NCI-H1694 (cell line): ENCODE results near the gene TRMU.
"Not testable (repeated sequence)": the region's sequence is repeated elsewhere in the genome, so short reads cannot be mapped to it uniquely, and the experiment has no call there.

ENCODE experiments used
- DNase-seq: peaks from one replicate; lab custom pipeline; 2025; lab: John Stamatoyannopoulos, UW

Gene TRMU

DNA sequence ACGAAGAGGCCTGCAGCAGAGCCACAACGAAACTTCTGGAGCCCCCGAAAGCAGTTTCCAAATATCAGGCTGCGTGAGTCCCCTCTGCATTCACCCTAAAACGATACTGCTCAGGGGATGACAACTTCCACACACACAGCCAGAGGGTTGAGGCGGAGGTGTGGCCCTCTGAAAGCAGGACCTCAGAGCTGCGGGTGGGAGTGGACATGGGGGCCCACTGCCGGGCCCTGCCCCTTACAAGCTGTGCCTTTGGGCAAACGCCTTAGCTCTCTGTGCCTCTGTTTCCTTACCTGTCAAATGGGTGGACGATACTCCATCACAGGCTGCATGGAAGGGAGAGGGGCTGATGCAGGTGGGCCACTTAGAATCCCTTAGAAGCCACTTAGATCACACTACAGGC lies 53.1 kb downstream of the TRMU start:
- no peak for DNase-seq

- no peak for DNase-seq
Measured at GRCh38 chr22:46389081-46389480, 53.6 kb downstream of the TRMU start.

GRCh38 chr22:46390105-46390651 lies 54.7 kb downstream of the TRMU start:
- no peak for DNase-seq

DNA sequence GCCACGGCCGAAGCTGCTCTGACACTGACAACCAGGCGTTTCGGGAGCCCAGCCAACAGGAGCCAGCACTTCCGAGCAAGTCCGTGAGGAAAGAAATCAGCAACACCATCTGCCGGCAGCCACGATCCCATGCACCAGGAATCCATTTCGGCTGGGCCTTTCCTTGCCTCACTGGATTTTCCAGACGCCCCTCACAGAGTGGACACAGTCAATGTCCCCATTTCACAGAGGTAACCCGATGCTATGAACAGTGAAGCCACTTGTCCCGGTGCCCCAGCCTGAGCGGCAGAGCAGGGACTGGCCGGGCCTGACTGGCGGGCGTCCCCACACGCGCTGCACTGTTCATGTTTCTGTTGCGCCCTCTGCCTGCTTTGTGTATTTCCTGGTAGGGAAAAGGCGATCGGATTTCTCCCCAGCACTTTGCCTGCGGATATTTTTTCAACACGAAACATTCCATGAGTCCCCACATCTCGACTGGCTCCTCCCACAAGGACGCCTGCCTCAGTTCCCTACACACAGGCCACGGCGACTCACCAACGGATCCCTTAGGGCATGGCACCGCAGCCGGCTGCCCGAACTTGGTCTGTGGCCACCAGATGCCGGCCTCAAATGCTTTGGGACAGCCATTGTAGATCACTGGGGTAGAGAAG lies 55.3 kb downstream of the TRMU start:
- DNase-seq = peak; percentile 72

DNA sequence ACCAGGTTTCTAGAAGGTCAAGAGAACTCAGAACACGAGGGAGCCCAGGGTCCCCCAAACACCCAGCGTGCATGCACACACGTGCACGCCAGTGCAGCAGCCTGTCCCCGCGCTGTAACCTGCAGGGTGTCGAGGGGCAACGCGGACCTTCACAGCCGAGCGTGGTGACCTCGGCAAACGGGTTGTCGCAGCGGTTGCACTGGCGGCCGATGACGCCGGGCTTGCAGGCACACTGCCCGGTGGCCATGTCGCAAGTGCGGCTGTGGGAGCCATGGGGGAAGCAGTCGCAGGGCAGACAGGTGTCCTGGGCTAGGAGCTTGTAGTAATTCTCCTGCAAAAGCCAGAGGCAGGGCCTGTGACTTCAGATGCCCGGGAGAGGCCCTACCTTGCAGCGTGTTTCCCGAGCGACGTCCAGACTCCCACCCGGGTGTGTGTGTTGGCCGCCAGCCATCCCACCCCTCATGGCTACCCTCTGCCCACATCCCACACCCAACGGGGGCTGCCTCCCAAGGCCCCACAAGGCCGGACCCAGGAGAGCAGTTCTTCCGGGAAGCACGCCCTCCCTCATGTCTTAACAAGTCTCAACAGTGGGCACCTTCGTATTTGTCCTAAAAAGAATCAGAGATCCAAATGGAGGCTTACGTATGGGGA lies 56.1 kb downstream of the TRMU start:
- DNase-seq = no peak

DNA sequence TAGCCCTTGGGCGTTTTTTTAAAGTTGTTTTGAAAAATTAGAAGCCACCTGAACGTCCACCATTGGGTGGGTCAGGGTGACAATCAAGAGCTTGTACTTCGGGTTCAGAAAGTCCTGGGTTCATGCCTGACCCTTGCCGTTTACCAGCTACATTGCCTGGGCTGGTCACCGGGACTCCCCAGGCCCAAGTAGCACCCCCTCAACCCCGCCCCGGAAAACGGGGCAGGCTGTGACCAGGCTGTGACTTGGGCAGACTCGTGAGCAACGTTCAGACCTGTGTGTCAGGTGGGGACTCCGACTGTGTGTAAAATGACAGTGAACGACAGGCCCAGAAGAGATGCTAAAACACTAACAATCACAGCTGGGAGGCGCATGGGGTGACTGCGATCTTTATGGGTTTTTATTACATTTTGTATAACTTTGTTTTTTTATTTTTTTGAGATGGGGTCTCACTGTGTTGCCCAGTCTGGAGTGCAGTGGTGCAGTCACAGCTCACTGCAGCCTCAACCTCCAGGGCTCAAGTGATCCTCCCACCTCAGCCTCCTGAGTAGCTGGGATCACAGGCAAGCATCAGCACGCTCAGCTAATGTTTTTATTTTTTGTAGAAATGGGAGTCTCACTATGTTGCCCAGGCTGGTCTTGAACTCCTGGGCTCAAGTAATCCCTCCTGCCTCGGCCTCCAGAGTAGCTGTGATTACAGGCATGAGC lies 56.8 kb downstream of the TRMU start:
- DNase-seq = no peak

- DNase-seq = no peak
Measured at GRCh38 chr22:46393873-46394272, 58.4 kb downstream of the TRMU start.

GRCh38 chr22:46394622-46395021 lies 59.1 kb downstream of the TRMU start:
- no peak for DNase-seq

- DNase-seq = no peak
Measured at GRCh38 chr22:46395145-46395544, 59.6 kb downstream of the TRMU start.

DNA sequence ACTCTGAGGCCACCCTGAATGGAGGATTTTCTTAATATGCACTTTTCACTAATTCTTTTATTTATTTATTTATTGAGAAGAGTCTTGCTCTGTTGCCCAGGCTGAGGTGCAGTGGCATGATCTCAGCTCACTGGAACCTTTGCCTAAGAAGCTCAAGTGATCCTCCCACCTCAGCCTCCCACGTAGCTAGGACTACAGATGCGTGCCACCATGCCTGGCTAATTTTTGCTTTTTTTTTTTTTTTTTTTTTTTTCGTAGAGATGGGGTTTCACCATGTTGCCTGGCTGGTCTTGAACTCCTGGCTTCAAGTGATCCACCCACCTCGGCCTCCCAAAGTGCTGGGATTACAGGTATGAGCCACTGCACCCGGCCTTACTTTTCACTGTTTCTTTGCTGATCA lies 61.5 kb downstream of the TRMU start:
- DNase-seq = not testable (repeated sequence)

DNA sequence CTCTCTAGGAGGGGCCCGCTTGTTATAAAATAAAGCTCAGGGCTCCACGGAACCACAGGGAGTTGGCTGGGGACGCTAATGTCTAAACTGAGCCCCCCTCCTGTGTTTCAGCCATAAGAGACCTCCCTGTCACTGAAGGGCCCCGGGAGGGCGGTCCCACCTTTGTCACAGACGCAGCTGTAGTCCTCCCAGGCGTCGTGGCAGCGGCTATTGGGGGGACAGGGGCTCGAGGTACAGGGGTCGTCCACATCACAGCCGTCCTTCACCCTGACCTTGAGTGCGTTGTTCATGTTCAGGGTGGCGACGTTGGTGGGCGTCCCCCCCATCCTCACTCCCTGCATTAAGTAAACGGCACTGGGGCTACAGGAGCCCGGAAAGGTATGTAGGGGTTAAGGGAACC lies 62.0 kb downstream of the TRMU start:
- no peak for DNase-seq

GRCh38 chr22:46397951-46398350 lies 62.4 kb downstream of the TRMU start:
- DNase-seq = no peak

DNA sequence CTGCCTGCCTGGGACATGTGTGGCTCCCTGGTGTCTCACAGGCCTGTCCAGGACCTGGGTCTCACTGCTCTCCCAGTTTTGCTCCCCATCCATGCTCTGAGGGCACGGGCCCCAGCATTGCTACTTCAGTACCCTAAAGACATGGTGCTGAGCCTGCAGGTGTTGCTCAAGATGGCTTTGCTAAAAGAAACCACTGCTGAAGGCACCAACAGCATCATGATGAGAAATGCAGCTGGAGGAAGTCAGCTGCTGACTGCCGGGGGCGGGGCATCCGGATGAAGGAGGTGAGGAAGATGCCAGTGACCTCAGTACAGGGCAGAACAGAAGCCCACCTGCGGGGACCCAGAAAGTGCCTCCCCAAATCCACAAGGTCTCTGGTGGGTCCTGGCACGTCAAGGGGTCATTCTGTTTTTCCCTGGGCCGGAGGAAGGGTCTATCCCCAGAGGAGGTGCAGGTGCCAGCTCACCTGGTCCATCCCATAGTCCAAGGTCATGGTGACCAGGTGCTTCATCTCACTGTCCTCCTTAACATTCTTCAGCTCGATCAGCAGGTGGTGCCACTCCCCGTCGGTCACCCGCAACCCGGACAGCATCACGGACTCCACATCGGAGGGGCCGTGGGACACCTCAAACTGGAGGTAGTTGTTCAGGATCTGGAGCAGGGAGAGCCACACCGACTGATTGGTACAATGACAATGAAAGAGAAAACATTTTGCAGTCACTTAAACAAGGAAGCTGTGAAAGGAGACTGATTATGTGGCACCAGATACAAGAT lies 63.9 kb downstream of the TRMU start:
- no peak for DNase-seq

- no peak for DNase-seq
Measured at GRCh38 chr22:46401370-46401769, 65.9 kb downstream of the TRMU start.

DNA sequence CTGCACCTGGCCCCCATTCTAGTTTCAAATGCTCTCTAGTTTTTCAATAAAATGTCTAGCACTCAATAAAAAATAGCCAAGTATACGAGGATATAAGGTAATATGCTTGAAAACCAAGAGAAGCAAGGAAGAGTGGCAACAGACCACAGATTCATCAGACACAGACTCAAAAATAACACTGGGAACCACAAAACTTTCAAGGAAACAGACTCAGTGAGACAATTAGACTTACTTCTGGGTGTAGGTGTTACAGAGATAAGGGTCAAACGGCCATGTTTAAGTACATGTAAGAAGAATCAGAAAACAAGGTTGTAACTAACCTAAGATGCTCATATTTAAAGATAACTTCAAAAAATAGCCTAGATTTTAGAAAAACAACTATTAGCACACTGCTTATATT lies 67.0 kb downstream of the TRMU start:
- no peak for DNase-seq

- DNase-seq = not testable (repeated sequence)
Measured at GRCh38 chr22:46403880-46404279, 68.4 kb downstream of the TRMU start.

DNA sequence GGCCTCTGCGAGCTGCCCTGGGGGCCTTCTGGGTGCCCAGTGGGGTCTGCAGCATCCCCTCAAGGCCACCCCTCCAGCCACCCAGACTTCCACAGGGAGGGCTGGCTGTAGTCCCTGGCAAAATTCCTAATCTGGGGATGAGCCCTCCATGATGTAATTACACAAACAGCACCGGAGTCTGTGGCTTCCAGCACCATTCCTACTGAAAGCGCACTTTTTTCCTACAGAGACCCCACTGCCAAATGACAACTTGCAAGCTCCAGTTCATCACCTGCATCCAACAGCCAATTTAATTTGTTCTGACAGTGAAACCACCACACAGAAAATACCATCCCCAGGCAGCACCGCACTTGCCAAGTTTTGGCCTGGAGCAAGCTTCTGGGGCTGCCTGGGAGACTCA lies 70.4 kb downstream of the TRMU start:
- DNase-seq = no peak

DNA sequence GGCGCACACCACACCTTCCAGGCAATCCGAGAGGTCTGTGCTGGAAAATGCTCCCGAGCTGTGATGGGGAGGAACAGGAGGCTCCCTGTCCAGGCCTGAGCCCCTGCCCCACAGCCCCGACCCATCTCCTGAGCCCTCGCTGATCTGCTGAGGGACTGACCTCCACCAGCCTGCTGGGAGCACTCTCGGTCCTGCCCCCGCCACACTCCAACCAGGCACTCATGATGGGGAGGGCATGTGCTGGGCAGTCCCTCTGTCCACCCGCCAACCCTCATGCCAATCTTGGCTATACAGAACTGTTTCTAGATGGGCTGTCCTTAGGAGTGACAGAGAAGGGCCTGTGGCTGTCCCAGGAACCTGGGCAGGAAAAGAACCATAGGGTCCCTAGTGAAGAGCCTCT lies 70.8 kb downstream of the TRMU start:
- no peak for DNase-seq

DNA sequence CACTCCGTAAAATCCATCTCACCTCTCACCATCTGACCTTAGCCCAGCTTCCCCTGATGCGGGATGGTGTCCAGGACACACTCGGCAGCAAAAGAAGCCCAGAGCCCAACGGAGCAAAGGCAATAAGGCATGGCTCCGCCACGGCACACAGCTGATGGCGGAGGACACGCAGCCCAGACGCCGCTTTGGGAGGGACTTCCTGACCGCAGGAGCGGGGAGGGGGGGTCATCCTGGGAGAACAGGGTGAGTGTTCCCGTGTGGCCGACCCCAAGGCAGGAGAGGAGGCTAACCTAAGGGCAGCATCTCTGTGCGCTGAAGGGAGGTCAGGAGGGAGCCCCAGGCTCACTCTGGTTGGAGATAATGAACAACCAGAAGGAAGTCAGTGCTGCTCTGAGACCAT lies 71.3 kb downstream of the TRMU start:
- no peak for DNase-seq
